OCI-LY7 (cell line): ENCODE results near the gene HOXC10. TPM values are rescaled to one million over a fixed set of nuclear protein-coding genes. Genes with fewer than 3 reads are reported as not detected.

Source experiments
- BruUV-seq: library from RNA; stranded (reverse); fragments of 400-500 nt; replicated peaks from 2 replicates; lab custom pipeline; 2021; lab: Mats Ljungman, UMichigan
- CTCF ChIA-PET: fragments of 300-600 bp; sonication (Branson Sonifier 250); formaldehyde crosslinking; loops from one replicate; lab custom pipeline; 2022; ENCODE audit warnings: antibody characterized with exemption; ENCODE audit not compliant: unreplicated experiment; lab: Charles Lee
- POLR2A ChIA-PET: fragments of 300-600 bp; sonication (Branson Sonifier 250); formaldehyde crosslinking; loops from one replicate; lab custom pipeline; 2022; ENCODE audit warnings: antibody characterized with exemption; lab: Charles Lee
- DNase-seq: peaks from one replicate; pipeline ENCODE4 v3.0.0-alpha.2; 2015; ENCODE audit warnings: low spot score
- H2AFZ ChIP-seq: fragments of 200-600 bp; sonication (generic), shearing (Covaris generic); 2 replicates; pipeline ENCODE4 v1.6.1; 2014; ENCODE audit warnings: mild to moderate bottlenecking, antibody characterized with exemption, low read length, moderate library complexity
- H3K27ac ChIP-seq: fragments of 200-600 bp; sonication (generic); 2 replicates; pipeline ENCODE4 v1.5.1; 2014; ENCODE audit warnings: mixed run types, low read depth, mild to moderate bottlenecking, moderate library complexity, low read length, inconsistent platforms; ENCODE audit not compliant: poor library complexity, severe bottlenecking
- H3K36me3 ChIP-seq: fragments of 200-600 bp; sonication (generic); 2 replicates; pipeline ENCODE4 v1.6.1; 2014; ENCODE audit warnings: mild to moderate bottlenecking, antibody characterized with exemption, low read length, moderate library complexity, mixed read lengths; ENCODE audit not compliant: insufficient read depth
- H3K4me1 ChIP-seq: fragments of 200-600 bp; sonication (generic); 2 replicates; pipeline ENCODE4 v1.5.1; 2014; ENCODE audit warnings: mild to moderate bottlenecking, low read length; ENCODE audit not compliant: insufficient read depth, poor library complexity, severe bottlenecking
- H3K4me2 ChIP-seq: fragments of 200-600 bp; sonication (generic); 2 replicates; pipeline ENCODE4 v1.6.1; 2014; ENCODE audit warnings: mild to moderate bottlenecking, low read length
- H3K4me3 ChIP-seq: fragments of 200-600 bp; sonication (generic); 2 replicates; pipeline ENCODE4 v1.5.1; 2014; ENCODE audit warnings: mild to moderate bottlenecking, low read depth, low read length; ENCODE audit not compliant: poor library complexity, severe bottlenecking
- H3K79me2 ChIP-seq: fragments of 200-600 bp; sonication (generic); 2 replicates; pipeline ENCODE4 v1.6.1; 2016; ENCODE audit warnings: low read depth, mild to moderate bottlenecking, low read length, moderate library complexity, mixed read lengths; ENCODE audit not compliant: insufficient read depth
- H3K9me2 ChIP-seq: fragments of 200-600 bp; sonication (generic); 2 replicates; pipeline ENCODE4 v1.6.1; 2016; ENCODE audit warnings: mild to moderate bottlenecking, low read length, mixed read lengths; ENCODE audit not compliant: insufficient read depth
- H3K9me3 ChIP-seq: fragments of 200-600 bp; sonication (generic); 2 replicates; pipeline ENCODE4 v1.6.1; 2014; ENCODE audit warnings: mild to moderate bottlenecking, mixed run types, low read length, mixed read lengths
- H4K20me1 ChIP-seq: fragments of 200-600 bp; sonication (generic); 2 replicates; pipeline ENCODE4 v1.6.1; 2014; ENCODE audit warnings: mild to moderate bottlenecking, antibody characterized with exemption, low read length, moderate library complexity, mixed read lengths; ENCODE audit not compliant: insufficient read depth
- EZH2phosphoT487 ChIP-seq: fragments of 200-600 bp; sonication (generic); IDR thresholded peaks from 2 replicates; pipeline ENCODE4 v1.6.1; 2018; ENCODE audit warnings: low read depth, borderline replicate concordance, mild to moderate bottlenecking, mixed run types, antibody characterized with exemption, low read length, moderate library complexity, mixed read lengths
- intact Hi-C: fragments of 100-400 bp; cut with micrococcal nuclease; formaldehyde crosslinking; loops from one replicate; pipeline ENCODE4 v1.10.0; 2022; ENCODE audit not compliant: unreplicated experiment
- total RNA-seq, 2 experiments: library from RNA; depleted of rRNA in 1 of 2; stranded (reverse); fragments of >200 nt in 1 of 2; shearing (Covaris generic) in 1 of 2; gene quantifications; 2 replicates each; pipeline ENCODE4 v1.2.3, GENCODE V29; 2014 to 2022
- TF ChIP-seq, protein P1 (sequence below): fragments of 200-600 bp; sonication (generic); conservative IDR thresholded peaks from 2 replicates; pipeline ENCODE4 v1.5.1; 2014; ENCODE audit warnings: mild to moderate bottlenecking, antibody characterized with exemption, low read length, moderate library complexity, mixed read lengths

The HOXC10 gene
- total RNA-seq, 2 experiments from 2014 or later, result 0.25 to 0.28 TPM

DNA sequence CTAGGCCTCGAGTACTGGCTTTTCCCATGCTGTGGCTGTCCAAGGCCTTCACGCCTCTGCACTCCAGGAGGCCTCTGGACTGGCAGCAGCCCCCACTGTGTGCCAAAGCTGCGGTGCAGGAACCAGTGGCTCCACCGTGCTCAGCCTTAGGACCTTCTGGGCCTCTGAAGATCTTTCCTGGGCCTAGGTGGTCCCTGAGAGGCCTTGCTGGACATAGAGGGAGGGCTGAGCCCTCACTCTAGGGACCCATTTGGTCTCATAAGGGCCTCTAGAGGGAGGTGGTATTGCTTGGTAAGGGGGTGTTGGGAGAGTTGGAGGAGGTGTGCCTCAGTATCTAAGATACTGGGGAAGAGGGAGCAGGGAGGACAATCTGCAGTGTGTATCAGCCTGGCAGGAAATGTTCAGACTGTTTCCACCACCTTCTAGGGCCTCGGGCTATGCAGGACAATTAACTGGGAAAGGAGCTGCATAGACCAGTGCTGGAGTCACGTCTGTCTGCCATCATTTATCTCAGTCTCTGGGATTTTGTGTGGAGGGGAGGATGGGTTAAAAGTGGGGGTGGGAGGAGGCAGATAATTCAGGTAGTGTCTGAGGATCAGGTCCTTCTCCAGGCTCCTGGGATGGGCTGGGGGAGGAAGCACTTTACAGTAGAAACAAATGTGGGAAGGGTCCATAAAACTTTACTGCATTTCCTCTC, 50.8 kb downstream of the HOXC10 start:
- Histone ChIP-seq H3K4me1 (peaks cover 44% of the 10 kb centered on the region), H3K27ac (no peak overlapping the region), H3K4me3 (no peak overlapping the region), H3K36me3 (no peaks in the 10 kb centered on the region), H3K4me2 (0 out of 2 replicates have a peak overlapping the region, but pooled peaks have one; percentile 45), H4K20me1 (no peaks in the 10 kb centered on the region), H2AFZ (peak overlapping the region; percentile 26; the same call in 1 of the 2 replicates), H3K9me2 (no peaks in the 10 kb centered on the region), H3K9me3 (no peaks in the 10 kb centered on the region), H3K79me2 (no peaks in the 10 kb centered on the region)
- POLR2A ChIA-PET, result interaction anchor here (0.5 to 1.3 kb wide), 5 partner anchors 15 to 157 kb away, joined by 3 to 9 read pairs (median 4); partner anchors contain the start of genes HOXC4 and SMUG1
- intact Hi-C loops, result no loop called here
- no peak for DNase-seq
- no peak for TF ChIP-seq EZH2phosphoT487
- TF ChIP-seq, protein P1, sequence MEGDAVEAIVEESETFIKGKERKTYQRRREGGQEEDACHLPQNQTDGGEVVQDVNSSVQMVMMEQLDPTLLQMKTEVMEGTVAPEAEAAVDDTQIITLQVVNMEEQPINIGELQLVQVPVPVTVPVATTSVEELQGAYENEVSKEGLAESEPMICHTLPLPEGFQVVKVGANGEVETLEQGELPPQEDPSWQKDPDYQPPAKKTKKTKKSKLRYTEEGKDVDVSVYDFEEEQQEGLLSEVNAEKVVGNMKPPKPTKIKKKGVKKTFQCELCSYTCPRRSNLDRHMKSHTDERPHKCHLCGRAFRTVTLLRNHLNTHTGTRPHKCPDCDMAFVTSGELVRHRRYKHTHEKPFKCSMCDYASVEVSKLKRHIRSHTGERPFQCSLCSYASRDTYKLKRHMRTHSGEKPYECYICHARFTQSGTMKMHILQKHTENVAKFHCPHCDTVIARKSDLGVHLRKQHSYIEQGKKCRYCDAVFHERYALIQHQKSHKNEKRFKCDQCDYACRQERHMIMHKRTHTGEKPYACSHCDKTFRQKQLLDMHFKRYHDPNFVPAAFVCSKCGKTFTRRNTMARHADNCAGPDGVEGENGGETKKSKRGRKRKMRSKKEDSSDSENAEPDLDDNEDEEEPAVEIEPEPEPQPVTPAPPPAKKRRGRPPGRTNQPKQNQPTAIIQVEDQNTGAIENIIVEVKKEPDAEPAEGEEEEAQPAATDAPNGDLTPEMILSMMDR, result no peak
- CTCF ChIA-PET, result interaction anchor here (0.5 kb wide), 1 partner anchor 18 kb away, joined by 14 read pairs; no protein-coding TSS in a partner anchor
- no TSS peak for BruUV-seq

DNA sequence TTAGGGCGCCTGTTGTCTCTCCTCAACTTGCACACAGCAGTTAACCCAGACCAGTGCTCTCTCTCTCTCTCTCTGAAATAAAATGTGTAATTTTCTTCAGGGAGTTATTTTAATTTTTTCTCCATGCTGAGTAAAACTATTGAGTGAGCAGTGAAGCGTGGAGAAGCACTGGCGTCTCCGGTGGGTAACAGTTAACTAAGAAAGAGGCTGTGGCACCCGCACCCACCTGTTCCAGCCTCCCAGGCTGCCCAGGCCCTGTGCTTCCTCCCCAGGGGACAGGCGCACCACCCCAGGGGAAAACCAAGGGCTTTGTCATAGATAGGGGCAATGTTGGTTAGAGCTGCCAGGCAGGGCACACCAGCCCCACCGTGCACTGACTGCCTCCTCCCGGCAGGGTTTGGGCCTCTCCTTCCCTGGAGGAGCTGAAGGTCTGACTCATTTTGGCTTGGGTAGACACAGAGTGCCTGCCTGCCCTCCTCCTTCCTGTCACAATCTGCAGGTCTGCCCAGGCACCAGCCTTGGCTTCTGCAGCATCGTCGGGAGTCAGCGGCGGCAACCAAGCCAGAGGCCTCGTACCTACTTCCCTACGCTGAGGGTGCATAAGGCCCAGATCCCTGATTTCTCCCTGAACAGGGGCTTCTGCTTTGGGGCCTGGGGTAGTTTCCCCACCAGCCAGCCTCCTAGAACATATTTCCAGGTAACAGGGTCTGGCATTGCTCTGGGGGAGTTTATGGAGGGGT, 51.8 kb downstream of the HOXC10 start:
- Histone ChIP-seq H3K9me2 (no peaks in the 10 kb centered on the region), H3K27ac (no peak overlapping the region), H3K4me1 (peaks cover 44% of the 10 kb centered on the region), H4K20me1 (no peaks in the 10 kb centered on the region), H3K4me3 (no peak overlapping the region), H2AFZ (peak overlapping the region; percentile 26; the same call in 1 of the 2 replicates), H3K79me2 (no peaks in the 10 kb centered on the region), H3K36me3 (no peaks in the 10 kb centered on the region), H3K4me2 (peak overlapping the region; percentile 45), H3K9me3 (no peaks in the 10 kb centered on the region)
- no TSS peak for BruUV-seq
- ChIA-PET POLR2A (interaction anchor here (1.2 to 1.3 kb wide), 3 partner anchors 13 to 152 kb away, joined by 3 to 9 read pairs (median 5); partner anchors contain the start of genes HOXC4 and SMUG1), CTCF (no interaction called here)
- peak; percentile 34 for DNase-seq
- intact Hi-C loops, result no loop called here
- TF ChIP-seq, protein P1, result 0 out of 2 replicates have a peak, but pooled peaks have one; percentile 32
- TF ChIP-seq EZH2phosphoT487, result no peak
